ENCODE results near the gene ZNF507.
"Not testable (repeated sequence)": the region's sequence is repeated elsewhere in the genome, so short reads cannot be mapped to it uniquely, and the experiment has no call there.

The ZNF507 gene

GRCh38 chr19:32406161-32407003 is 61.0 kb downstream of the ZNF507 start:
- DNase-seq, result peak in 5 of 56 donors; percentile 3 to 56 (median 45)

- DNase-seq, result peak in 49 of 56 donors; percentile 4 to 86 (median 60)
Observed at GRCh38 chr19:32407004-32407992, 61.9 kb downstream of the ZNF507 start.

GRCh38 chr19:32415246-32415645 is 69.8 kb downstream of the ZNF507 start:
- DNase-seq, result peak in 10 of 56 donors; percentile 2 to 46 (median 14)

GRCh38 chr19:32415669-32416068 is 70.3 kb downstream of the ZNF507 start:
- DNase-seq, result no peak

GRCh38 chr19:32416749-32417456 is 71.5 kb downstream of the ZNF507 start:
- DNase-seq, result peak in 6 of 56 donors; percentile 6 to 24 (median 15)

GRCh38 chr19:32418155-32418554 is 72.7 kb downstream of the ZNF507 start:
- DNase-seq, result no peak

GRCh38 chr19:32421589-32422361 is 76.4 kb downstream of the ZNF507 start:
- DNase-seq, result no peak

GRCh38 chr19:32422435-32422834 is 77.0 kb downstream of the ZNF507 start:
- DNase-seq, result no peak

- DNase-seq, result not testable (repeated sequence)
Observed at GRCh38 chr19:32423944-32424343, 78.5 kb downstream of the ZNF507 start.

- no peak for DNase-seq
Observed at GRCh38 chr19:32427536-32427935, 82.1 kb downstream of the ZNF507 start.

GRCh38 chr19:32436692-32437091 is 91.3 kb downstream of the ZNF507 start:
- DNase-seq, result no peak

- DNase-seq, result no peak
Observed at GRCh38 chr19:32437096-32437495, 91.7 kb downstream of the ZNF507 start.

Data from nucleus accumbens (tissue), 56 donors.